GM12865 (cell line): ENCODE results near the gene ARL8A.

ENCODE experiments used
- DNase-seq: peaks from one replicate; pipeline ENCODE4 v3.0.0; 2010; ENCODE audit warnings: low read depth
- H3K4me3 ChIP-seq: 2 replicates; pipeline ENCODE4 v1.5.1; 2011; ENCODE audit warnings: mild to moderate bottlenecking, low read depth, low read length, control low read depth
- CTCF ChIP-seq: IDR thresholded peaks from 2 replicates; pipeline ENCODE4 v1.5.1; 2011; ENCODE audit warnings: low read length, control low read depth, low read depth, inconsistent platforms; ENCODE audit not compliant: insufficient read depth; ENCODE audit errors: missing control alignments

ARL8A gene

GRCh38 chr1:202088206-202088605 lies 56.3 kb downstream of the ARL8A start:
- TF ChIP-seq CTCF, result no peak
- H3K4me3 ChIP-seq, result no peak overlapping the region
- no peak for DNase-seq

- H3K4me3 ChIP-seq, result no peak overlapping the region
- no peak for TF ChIP-seq CTCF
- DNase-seq, result no peak
Observed at GRCh38 chr1:202086579-202087350, 57.8 kb downstream of the ARL8A start.

- no peak overlapping the region for H3K4me3 ChIP-seq
- no peak for TF ChIP-seq CTCF
- DNase-seq, result no peak
Observed at GRCh38 chr1:202085682-202086373, 58.7 kb downstream of the ARL8A start.

GRCh38 chr1:202084791-202085681 lies 59.5 kb downstream of the ARL8A start:
- no peak for DNase-seq
- no peak for TF ChIP-seq CTCF
- H3K4me3 ChIP-seq, result no peak overlapping the region
